Measurements from ENCODE around the gene ALOX5. TPM values are rescaled to one million over a fixed set of nuclear protein-coding genes. Genes with fewer than 3 reads are reported as not detected.
"Not testable (repeated sequence)": the region's sequence is repeated elsewhere in the genome, so short reads cannot be mapped to it uniquely, and the experiment has no call there.

ALOX5 gene
- total RNA-seq, 1 donor from 2014 or later = not detected

DNA sequence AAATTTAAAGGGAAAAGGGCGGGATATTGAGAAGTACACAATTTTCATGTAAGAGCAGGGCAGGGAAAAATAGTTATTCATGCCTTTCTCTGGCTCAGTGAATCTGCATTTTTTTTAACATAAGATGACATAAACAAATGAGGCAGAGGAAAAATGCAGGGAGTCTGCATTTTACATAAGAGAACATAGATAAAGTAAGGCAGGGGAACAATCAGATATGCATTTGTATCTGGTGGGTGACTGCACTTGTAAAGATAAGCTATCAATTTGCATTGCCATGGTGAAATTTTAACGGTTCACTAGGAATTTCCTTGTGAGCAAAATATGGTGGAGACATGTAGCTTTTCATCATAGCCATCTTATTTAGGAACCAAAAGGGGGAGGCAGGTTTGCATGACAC is 33.5 kb downstream of the ALOX5 start:
- TF ChIP-seq, protein P1, sequence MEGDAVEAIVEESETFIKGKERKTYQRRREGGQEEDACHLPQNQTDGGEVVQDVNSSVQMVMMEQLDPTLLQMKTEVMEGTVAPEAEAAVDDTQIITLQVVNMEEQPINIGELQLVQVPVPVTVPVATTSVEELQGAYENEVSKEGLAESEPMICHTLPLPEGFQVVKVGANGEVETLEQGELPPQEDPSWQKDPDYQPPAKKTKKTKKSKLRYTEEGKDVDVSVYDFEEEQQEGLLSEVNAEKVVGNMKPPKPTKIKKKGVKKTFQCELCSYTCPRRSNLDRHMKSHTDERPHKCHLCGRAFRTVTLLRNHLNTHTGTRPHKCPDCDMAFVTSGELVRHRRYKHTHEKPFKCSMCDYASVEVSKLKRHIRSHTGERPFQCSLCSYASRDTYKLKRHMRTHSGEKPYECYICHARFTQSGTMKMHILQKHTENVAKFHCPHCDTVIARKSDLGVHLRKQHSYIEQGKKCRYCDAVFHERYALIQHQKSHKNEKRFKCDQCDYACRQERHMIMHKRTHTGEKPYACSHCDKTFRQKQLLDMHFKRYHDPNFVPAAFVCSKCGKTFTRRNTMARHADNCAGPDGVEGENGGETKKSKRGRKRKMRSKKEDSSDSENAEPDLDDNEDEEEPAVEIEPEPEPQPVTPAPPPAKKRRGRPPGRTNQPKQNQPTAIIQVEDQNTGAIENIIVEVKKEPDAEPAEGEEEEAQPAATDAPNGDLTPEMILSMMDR (IDR thresholded peaks at IDR 0.05) = no peak
- Mint-ChIP-seq H3K4me3 (ENCODE audit: unreplicated experiment) (no peak overlapping the region), H3K4me1 (ENCODE audit: unreplicated experiment) (no peaks in the 10 kb centered on the region), H3K27me3 (ENCODE audit: unreplicated experiment) (peaks cover 56% of the 10 kb centered on the region), H3K9me3 (ENCODE audit: unreplicated experiment) (no peaks in the 10 kb centered on the region), H3K36me3 (ENCODE audit: unreplicated experiment) (no peaks in the 10 kb centered on the region), H3K27ac (ENCODE audit: unreplicated experiment) (no peak overlapping the region)
- DNase-seq (ENCODE audit: extremely low spot score, unreplicated experiment) = no peak

DNA sequence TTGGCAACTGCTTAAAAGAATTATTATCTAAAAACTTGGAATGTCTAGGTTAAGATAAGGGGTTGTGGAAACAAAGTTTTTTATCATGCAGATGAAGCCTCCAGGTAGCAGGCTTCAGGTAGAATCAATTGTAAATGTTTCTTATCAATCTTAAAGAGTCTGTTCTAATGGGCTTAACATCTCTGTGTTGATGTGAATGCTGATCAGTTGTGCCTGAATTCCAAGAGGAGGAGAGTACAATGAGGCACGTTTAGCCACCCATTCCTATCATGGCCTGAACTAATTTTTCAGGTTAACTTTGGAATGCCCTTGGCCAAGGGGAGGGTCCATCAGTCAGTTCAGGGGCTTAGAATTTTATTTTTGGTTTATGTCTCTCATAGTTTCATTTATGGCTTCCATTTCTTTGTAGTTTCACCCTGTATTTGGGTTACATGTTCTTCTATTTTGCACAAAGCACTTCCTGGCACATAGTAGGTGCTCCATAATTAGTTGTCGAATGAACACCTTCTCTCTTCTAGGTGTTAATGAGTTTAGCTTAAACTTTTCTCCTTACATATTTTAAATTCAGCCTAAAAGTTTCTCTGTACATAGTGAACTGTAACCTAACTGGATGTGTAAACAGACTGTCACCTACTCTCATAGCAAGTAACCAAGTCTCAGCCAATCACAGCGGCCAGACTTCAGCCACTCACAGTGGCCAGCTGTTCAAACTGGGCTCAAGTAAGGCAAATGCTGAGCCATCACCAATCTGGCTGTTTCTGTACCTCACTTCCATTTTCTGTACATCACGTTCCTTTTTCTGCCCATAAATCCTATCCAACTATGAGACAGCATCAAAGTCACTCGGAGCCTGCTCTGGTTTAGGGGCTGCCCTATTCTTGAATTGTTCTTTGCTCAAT is 34.7 kb downstream of the ALOX5 start:
- Mint-ChIP-seq H3K27me3 (ENCODE audit: unreplicated experiment) (peaks cover 48% of the 10 kb centered on the region), H3K9me3 (ENCODE audit: unreplicated experiment) (no peaks in the 10 kb centered on the region), H3K27ac (ENCODE audit: unreplicated experiment) (no peak overlapping the region), H3K36me3 (ENCODE audit: unreplicated experiment) (no peaks in the 10 kb centered on the region), H3K4me3 (ENCODE audit: unreplicated experiment) (no peak overlapping the region), H3K4me1 (ENCODE audit: unreplicated experiment) (no peaks in the 10 kb centered on the region)
- no peak for DNase-seq (ENCODE audit: extremely low spot score, unreplicated experiment)
- TF ChIP-seq, protein P1 (IDR thresholded peaks at IDR 0.05) = no peak

DNA sequence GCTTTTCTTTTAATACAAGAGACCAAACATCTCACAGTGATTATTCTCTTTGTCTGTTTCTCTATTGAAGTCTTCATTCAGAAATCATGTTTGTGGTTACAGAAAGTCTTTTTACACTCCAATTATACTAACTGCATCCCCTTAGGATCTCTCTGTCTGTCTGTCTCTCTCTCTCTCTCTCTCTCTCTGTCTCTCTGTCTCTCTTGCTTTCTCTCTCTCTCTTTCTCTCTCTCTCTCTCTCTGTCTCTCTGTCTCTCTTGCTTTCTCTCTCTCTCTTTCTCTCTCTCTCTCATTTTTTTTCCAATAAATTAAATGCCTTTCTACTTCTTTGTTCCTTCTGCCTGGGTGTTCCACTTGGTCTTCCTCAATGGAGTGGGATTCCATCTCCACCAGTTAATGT is 35.3 kb downstream of the ALOX5 start:
- DNase-seq (ENCODE audit: extremely low spot score, unreplicated experiment); H3K27ac Mint-ChIP-seq (ENCODE audit: unreplicated experiment); H3K9me3 Mint-ChIP-seq (ENCODE audit: unreplicated experiment); H3K4me3 Mint-ChIP-seq (ENCODE audit: unreplicated experiment); H3K36me3 Mint-ChIP-seq (ENCODE audit: unreplicated experiment); H3K4me1 Mint-ChIP-seq (ENCODE audit: unreplicated experiment): not testable (repeated sequence)
- H3K27me3 Mint-ChIP-seq (ENCODE audit: unreplicated experiment) = peaks cover 43% of the 10 kb centered on the region

DNA sequence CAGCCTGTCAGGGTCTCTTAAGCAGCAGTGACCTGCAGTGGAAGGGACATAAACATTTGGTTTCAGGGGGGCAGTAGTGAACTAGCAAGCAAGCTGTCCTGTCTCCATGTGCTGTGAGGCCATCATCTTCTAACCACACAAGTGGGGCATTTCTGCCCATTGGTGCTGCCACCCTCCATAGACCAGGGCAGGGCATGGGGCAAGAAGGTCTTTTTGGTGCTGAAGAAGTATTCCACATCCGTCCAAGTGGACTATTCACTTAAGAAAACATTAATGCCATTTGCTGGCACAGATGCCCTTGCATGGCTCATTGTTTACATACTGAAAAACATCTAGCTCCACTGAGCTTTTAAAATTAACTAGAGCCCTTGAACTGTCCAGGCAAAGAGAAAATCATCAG is 35.8 kb downstream of the ALOX5 start:
- Mint-ChIP-seq H3K27me3 (ENCODE audit: unreplicated experiment) (peaks cover 43% of the 10 kb centered on the region), H3K9me3 (ENCODE audit: unreplicated experiment) (no peaks in the 10 kb centered on the region), H3K36me3 (ENCODE audit: unreplicated experiment) (no peaks in the 10 kb centered on the region), H3K27ac (ENCODE audit: unreplicated experiment) (no peak overlapping the region), H3K4me1 (ENCODE audit: unreplicated experiment) (no peaks in the 10 kb centered on the region), H3K4me3 (ENCODE audit: unreplicated experiment) (no peak overlapping the region)
- TF ChIP-seq, protein P1 (IDR thresholded peaks at IDR 0.05) = no peak
- no peak for DNase-seq (ENCODE audit: extremely low spot score, unreplicated experiment)

DNA sequence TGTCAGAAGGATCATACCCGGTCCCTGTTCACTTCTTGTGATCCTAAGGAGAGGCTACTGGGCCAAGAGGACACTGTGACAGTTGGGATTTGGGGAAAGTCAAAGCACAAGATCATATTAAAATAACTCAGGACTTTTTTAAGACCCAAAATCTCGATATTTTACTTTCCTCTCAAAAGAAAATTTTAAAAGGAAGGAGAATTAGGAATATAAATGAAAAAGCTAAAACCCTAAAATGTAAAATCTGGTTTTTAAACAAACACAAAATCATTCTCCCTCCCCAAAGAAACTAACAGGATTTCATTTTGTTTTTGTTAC is 36.4 kb downstream of the ALOX5 start:
- Mint-ChIP-seq H3K4me1 (ENCODE audit: unreplicated experiment) (no peaks in the 10 kb centered on the region), H3K9me3 (ENCODE audit: unreplicated experiment) (no peaks in the 10 kb centered on the region), H3K27me3 (ENCODE audit: unreplicated experiment) (peaks cover 39% of the 10 kb centered on the region), H3K36me3 (ENCODE audit: unreplicated experiment) (no peaks in the 10 kb centered on the region), H3K4me3 (ENCODE audit: unreplicated experiment) (no peak overlapping the region), H3K27ac (ENCODE audit: unreplicated experiment) (no peak overlapping the region)
- TF ChIP-seq, protein P1 (IDR thresholded peaks at IDR 0.05) = no peak
- DNase-seq (ENCODE audit: extremely low spot score, unreplicated experiment) = no peak

Measured in osteocyte (in vitro differentiated cells).